ENCODE data around the gene F8.
A peak's percentile ranks its signal among the peaks of the same experiment; 100 is the strongest.
"Not testable (repeated sequence)": the region's sequence is repeated elsewhere in the genome, so short reads cannot be mapped to it uniquely, and the experiment has no call there.

Gene F8

GRCh38 chrX:154833746-154834274 is 188.7 kb downstream of the F8 start:
- TF ChIP-seq CTCF (IDR thresholded peaks at IDR 0.05; ENCODE audit: low read depth, low read length, missing control alignments) = no peak
- no peak for DNase-seq (ENCODE audit: low read depth)

DNA sequence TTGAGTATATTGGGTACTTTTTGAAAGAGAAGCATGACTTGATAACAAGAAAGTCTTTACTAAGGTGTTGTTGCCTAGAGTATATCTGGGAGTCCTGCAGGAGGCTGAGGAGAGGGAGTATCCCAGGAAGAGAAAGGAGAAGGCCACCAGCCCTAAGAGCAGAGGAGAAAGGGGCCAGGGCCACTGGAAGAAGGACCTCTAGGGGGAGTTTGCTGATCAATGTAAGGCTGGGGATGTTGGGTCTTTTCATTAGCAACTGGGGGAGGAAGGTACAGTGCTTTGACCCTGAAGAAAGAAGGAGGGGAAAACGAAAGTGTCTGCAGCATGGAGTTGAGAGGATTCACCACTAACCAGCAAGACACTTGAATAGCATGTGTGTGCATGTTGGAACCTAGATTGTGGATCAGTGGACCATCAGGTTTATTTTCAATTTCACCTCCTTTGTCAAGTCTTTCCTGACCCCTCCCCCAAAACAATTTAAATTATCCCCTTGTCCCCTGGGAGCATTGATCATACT is 192.5 kb downstream of the F8 start:
- DNase-seq (ENCODE audit: low read depth) = no peak
- no peak overlapping the region for H3K4me3 ChIP-seq (ENCODE audit: low read depth, low read length)
- TF ChIP-seq CTCF (IDR thresholded peaks at IDR 0.05; ENCODE audit: low read depth, low read length, missing control alignments) = peak; percentile 6

More at GRCh38 chrX:154833746-154834274, 188.7 kb downstream of the F8 start:
- no peak overlapping the region for H3K4me3 ChIP-seq (ENCODE audit: low read depth, low read length)

DNA sequence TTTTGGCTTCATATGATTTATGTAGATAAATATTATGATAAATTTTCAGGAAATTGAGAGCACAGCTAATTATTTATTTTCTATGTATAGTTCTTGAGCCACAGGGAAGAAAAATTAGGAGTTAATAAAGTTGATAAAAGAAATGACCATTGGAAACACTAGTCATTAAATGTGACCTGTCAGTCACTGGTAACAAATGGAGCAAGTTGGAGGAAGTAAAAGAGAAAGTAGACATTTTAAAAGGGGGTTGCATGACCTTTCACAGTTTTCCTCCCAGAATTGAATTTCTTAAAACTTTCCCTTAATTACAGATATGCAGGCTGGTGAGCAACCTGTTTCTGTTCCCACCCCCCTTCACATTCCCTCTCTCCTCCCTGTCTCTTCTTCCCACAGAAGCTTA is 193.4 kb downstream of the F8 start:
- DNase-seq (ENCODE audit: low read depth) = no peak
- H3K4me3 ChIP-seq (ENCODE audit: low read depth, low read length) = no peak overlapping the region
- TF ChIP-seq CTCF (IDR thresholded peaks at IDR 0.05; ENCODE audit: low read depth, low read length, missing control alignments) = no peak

- TF ChIP-seq CTCF (IDR thresholded peaks at IDR 0.05; ENCODE audit: low read depth, low read length, missing control alignments) = no peak
- DNase-seq (ENCODE audit: low read depth) = no peak
- no peak overlapping the region for H3K4me3 ChIP-seq (ENCODE audit: low read depth, low read length)
Measured at GRCh38 chrX:154828016-154828408, 194.5 kb downstream of the F8 start.

DNA sequence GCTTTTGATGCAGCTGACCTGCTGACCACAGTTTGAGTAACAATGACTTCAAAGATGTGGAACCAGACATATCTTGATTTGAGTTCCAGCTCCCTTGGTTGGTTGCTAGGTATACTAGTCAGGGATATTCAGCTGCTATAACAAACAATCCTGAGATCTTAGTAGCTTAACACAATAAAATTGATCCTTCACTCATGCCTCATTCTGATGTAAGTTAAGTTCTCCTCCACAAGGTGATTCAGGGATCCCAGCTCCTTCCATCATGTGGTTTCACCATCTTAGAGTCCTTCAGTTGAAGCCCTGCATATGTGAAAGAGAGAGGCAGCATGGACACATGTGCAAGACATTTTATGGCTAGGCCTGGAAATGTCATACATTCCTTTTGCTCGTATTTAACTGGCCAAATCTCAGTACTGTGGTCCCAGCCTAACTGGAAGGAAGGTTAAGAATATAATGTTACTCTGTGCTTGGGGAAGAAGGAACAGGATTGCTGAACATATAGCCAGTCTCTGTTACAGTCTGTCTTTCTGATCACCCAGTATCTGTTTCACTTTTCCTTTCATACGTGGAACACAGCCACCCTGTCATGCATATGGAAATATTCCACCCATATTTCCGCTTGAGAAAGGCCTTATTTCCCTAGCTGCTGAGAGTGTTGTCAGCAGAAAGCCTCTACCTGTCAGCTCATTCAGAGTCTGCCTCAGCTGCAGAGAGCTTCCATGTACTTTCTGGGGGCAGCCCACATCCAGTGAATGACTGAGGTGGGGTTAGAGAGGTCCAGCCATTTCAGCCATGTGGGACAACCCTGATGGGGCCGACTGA is 195.1 kb downstream of the F8 start:
- no peak overlapping the region; the same call in 1 of the 2 replicates for H3K4me3 ChIP-seq (ENCODE audit: low read depth, low read length)
- peak; percentile 49 for DNase-seq (ENCODE audit: low read depth)
- TF ChIP-seq CTCF (IDR thresholded peaks at IDR 0.05; ENCODE audit: low read depth, low read length, missing control alignments) = no peak

GRCh38 chrX:154825586-154825985 is 196.9 kb downstream of the F8 start:
- not testable (repeated sequence) for H3K4me3 ChIP-seq (ENCODE audit: low read depth, low read length); DNase-seq (ENCODE audit: low read depth)

GRCh38 chrX:154824638-154825037 is 197.9 kb downstream of the F8 start:
- TF ChIP-seq CTCF (IDR thresholded peaks at IDR 0.05; ENCODE audit: low read depth, low read length, missing control alignments) = no peak
- no peak for DNase-seq (ENCODE audit: low read depth)

More at GRCh38 chrX:154824638-154825037, 197.9 kb downstream of the F8 start:
- no peak overlapping the region for H3K4me3 ChIP-seq (ENCODE audit: low read depth, low read length)
